GM19240 (cell line): ENCODE data around the gene BCR.
"Not testable (repeated sequence)": the region's sequence is repeated elsewhere in the genome, so short reads cannot be mapped to it uniquely, and the experiment has no call there.

Experiments
- DNase-seq: peaks from one replicate; pipeline ENCODE4 v3.0.0; 2011; ENCODE audit warnings: low spot score; ENCODE audit not compliant: insufficient read length

The BCR gene

DNA sequence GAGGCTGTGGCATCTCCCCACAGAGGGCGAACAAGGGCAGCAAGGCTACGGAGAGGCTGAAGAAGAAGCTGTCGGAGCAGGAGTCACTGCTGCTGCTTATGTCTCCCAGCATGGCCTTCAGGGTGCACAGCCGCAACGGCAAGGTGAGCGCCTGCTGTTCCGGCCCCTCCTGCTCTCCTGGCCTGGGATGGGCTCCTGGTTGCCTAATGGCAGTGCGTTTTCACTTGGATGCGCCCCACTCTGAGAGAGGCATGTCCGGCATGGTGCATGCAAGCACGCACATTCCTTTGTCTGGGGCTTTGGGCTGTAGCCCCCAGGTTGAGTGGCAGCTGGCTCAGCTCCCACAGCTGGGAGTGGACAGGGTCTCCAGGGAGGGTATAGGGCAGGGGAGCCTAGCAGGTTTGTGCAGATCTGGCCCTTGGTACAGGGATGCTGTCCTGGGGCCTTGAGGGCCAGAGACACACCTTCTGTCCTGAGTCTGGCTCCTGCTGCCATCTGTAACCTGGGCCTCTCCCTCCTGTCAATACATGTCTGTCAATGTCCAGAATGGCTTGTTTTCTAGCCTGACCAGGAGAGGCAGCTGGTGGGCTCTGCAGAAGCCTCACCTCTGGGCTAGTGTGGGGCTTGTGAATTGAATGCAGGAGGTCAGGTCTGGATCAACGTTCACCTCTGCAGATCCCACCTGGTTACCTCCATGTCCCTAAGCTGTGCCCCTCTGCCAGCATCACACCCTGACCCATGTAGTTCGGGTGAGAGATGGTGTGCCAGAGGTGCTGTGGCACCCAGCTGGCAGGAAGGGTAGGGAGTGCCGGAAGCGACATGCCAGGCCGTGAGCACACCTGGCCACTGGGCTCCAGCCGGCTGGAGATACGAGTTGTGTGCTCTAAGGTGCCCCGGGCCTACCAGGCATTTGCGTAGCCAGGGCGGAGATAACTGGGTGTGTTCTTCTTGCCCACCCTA is 107.1 kb downstream of the BCR start:
- DNase-seq: no peak

DNA sequence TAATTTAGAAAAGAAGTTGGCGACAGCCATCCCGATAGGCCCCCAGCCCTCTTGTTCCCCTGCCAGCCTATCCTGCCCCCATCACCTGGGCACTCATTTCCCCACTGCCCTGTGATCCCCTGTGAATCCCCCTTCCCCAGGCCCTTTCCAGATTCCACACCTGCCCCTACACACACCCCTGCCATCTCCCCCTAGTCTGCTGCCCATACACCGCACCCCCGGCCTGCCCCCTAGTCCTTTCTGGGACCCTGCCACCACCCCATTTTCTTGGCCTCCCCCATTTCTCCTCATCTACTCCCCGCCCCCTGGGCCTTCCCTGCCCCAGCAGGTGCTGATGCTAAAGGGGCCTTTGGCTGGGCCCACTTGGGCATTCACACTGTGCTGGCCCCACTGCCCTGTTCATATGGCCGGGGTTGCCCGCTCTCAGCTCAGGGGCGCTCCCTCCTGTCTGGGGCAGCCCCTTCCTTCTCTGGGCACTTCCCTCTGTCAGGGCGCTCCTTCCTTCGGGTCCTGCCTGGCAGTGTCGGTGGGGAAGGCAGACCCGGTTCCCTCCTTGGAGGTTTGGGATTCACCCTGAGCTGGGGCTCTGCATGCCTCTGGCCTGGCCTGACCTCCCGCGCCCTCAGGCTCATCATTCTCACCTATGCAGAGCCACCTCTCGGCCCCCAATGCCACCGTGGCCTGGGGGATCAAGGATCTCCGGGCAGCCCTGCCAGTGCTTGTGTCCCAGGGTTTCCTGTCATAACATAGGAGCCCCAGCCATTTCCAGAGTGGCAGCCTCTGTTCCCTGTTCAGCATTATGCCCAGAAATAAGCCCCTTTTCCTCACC is 108.2 kb downstream of the BCR start:
- DNase-seq: no peak

DNA sequence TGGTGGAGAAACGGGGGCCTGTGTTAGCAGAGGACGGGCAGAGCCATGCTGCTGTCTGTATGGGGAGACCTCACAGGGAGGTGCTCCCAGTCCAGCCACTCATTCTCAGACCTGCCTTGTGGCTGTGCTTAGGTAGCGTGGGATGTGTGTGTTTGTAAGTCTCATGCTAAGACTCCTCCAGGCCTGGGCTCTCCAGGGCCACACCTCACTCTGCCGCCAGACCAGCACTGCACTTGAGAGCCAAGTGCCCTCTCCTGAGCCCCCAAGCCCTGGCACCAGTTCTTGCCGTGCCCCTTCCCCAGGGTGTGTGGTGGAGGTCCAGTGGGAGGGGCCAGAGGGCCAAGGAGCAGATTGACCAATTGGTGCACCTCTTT is 108.8 kb downstream of the BCR start:
- no peak for DNase-seq

DNA sequence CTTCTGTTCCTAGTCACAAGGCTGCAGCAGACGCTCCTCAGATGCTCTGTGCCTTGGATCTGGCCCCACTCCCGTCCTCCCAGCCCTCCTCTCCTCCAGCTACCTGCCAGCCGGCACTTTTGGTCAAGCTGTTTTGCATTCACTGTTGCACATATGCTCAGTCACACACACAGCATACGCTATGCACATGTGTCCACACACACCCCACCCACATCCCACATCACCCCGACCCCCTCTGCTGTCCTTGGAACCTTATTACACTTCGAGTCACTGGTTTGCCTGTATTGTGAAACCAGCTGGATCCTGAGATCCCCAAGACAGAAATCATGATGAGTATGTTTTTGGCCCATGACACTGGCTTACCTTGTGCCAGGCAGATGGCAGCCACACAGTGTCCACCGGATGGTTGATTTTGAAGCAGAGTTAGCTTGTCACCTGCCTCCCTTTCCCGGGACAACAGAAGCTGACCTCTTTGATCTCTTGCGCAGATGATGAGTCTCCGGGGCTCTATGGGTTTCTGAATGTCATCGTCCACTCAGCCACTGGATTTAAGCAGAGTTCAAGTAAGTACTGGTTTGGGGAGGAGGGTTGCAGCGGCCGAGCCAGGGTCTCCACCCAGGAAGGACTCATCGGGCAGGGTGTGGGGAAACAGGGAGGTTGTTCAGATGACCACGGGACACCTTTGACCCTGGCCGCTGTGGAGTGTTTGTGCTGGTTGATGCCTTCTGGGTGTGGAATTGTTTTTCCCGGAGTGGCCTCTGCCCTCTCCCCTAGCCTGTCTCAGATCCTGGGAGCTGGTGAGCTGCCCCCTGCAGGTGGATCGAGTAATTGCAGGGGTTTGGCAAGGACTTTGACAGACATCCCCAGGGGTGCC is 109.8 kb downstream of the BCR start:
- peak; percentile 67 for DNase-seq

DNA sequence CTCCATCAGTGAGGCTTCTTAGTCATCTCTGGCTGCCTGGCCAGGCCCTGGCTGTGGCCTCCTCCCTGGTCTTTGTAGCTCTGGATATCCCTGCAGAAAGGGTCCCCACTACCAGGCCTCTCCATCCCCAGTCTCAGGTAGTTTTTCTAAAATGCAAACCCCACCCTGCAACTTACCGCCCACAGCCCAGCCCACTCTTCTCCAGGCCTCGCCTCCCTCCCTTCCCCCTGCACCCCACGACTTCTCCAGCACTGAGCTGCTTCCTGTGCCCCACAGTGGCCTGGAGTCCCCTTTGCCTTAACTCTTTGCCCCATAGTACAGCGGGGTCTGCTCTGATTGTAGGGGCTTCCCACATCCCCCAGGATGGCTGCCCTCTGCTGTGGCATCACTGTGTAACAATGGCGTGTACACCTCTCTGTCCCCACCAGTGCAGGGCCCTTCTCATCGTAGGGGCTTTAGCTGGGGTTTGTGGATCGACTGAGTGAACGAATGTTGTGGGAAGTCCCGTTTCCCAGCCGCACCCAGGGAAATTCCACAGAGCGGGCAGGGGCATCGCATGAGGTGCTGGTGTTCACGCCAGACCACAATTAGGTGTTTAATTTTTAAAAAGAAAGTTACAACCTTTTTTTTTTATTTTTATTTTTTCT is 111.6 kb downstream of the BCR start:
- no peak for DNase-seq

DNA sequence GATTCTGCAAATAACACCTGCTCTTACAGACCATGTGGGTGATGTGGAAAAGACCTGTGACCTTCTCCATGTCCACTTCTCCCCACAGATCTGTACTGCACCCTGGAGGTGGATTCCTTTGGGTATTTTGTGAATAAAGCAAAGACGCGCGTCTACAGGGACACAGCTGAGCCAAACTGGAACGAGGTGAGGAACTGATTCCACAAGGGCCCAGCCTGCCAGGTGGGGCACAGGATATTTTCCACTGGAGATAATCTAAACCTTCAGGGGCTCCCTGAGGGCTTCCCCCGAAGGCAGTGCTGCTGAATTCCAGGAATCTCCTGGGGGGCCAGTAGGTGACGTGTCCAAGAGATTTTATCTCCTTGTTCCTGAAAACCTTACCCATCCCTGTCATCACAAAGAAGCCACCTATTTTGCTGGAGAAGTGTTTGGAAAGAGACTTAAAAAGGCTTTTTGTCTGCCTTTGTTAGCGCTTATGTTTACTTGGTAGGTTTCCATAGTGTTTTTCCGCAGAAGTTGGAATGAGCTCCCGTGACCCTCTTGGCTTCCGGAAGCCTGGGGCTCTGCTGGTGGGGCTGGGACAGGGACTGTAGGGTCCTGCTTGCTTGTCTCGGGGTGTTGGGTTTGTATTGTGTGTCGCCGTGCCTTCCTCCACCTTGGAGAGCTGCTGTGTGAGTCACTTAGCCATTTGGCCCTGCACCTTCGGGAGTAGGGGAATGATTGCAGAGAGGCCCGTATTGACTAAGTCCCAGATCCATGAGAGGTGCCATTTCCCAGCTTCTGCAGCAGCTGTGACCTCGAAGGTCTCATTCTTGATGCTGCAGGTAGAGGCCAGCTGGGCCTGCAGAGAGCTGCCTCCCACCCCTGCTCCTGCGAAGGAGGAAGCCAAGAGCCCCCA is 112.4 kb downstream of the BCR start:
- DNase-seq: no peak

DNA sequence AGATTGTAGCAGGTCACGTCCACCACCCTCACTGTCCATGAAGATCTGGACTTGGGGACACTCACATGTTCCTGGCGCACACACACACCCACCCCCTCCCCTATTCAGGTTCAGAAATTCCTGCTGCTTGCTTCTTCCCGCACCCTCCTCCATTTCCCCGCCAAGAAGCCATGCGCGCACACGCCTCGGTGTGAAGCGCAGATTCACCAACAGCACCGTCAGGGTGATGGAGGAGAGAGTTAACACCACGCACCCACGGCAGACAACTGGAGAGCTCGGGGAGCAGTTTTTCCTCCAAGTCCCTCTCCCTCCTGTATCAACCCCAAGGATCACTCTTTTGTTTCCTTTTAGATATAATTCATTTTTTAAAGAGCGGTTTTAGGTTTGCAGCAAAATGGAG is 113.4 kb downstream of the BCR start:
- DNase-seq: no peak

DNA sequence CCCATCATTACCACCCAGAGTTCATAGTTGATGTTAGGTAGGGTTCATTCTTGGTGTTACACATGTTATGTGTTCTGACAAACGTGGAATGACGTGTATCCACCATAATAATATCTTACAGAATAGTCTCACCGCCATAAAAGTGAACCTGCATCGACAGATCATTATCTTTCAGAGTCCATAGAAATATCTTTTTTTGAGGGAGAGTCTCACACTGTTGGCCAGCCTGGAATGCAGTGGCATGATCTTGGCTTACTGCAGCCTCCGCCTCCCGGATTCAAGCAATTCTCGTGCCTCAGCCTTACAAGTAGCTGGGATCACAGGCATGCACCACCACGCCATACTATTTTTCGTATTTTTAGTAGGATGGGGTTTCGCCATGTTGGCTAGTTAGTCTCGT is 113.9 kb downstream of the BCR start:
- no peak for DNase-seq

DNA sequence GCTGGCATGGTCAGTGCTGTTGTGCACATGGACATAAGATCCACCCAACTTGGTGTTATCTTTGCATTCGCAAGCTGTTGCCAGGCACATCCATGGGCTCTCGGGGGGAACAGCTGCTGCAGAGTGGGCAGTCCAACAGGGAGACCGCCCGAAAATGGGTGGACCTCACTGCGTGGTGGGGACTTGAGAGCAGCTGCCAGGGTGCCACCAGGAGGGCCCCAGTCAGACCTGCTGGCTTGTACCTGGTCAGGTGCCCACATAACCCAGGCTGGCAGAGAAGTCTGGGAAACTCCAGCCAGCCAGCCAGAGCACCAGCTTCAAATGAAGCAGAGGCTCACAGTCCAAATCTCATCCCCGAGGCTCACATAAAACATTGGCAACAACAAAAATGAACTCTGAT is 120.2 kb downstream of the BCR start:
- no peak for DNase-seq

DNA sequence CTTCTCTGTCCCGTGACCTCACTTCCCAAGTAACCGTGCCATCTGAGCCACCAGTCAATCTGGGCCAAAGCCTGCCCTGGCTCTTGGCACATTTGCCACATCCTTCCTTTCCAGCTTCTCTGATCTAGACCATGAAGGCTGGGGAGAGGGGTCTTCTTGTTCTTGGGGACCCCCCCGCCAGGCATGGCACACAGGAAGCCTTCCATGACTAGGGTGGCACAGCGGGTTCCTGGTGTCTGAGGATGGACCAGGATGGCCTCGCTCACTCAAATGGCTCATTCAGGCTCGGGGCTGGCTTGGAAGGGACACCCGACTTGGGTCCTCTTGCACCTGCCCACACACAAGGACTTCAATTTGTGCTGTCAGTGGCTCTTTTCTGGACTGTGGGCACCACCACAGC is 121.3 kb downstream of the BCR start:
- DNase-seq: no peak

DNA sequence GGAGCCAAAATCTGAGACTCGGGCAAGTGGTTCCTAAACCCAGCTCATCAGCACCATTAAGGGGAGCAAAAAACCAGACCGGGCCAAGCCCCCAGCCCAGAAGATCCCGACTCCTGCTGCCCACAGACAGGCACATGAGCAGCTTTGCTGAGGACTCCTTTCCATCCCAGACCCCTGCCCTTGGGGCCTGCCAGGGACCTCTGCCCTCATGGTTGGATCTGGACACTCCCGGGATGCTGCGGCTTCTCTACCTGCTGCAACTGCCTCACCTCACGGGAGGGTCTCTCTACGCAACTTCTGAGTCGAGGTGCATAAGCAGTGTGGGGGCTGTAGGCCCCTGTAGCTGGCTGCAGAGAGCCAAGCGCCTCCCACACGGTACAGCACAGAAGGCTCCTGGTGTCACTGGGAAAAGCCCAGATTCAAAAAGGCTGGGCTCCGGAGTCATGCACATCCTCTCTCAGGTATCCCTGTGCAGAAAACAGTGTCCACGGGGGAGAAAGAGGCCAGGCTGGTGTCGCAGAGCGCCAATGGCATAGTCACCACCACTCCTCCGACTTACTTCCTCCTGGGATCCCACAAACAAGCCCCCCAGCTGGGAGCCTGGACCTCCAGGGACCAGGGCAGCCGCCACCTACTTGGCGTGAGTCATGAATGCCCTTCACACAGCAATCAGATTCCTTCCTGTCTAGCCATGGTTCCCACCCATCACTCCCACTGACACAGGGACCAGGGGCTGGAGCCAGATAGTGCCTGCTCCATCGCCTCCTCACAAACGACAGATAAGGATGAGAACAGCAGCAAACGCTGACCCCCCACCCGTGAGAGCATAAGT is 122.1 kb downstream of the BCR start:
- DNase-seq: no peak

DNA sequence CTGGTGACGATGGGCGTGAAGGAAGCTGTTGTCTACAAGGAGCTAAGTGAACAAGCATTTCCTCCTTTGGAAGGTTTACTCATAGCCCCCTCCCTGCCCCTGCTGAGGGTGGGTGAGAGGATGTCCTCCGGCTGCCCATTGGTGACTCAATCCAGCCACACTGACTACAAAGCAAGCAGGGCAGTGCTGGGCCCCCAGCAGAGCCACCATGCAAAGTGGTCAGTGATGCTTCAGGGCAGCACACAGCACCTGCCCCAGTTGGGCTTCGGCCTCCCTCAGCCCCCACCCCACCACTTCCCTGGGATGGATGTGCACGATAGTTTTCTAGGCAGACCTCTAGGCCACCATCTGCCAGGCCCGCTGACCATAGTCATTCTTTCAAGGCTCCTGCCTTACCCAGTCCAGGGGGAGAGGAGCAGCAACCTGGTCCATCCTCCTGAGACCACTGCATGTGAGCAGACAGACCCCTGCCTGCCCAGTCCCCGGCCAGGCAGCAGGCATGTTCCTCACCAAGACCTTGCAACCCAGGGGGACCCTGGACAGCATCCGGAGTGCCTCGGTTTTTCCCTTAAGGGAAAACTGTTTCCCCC is 125.1 kb downstream of the BCR start:
- DNase-seq: no peak

DNA sequence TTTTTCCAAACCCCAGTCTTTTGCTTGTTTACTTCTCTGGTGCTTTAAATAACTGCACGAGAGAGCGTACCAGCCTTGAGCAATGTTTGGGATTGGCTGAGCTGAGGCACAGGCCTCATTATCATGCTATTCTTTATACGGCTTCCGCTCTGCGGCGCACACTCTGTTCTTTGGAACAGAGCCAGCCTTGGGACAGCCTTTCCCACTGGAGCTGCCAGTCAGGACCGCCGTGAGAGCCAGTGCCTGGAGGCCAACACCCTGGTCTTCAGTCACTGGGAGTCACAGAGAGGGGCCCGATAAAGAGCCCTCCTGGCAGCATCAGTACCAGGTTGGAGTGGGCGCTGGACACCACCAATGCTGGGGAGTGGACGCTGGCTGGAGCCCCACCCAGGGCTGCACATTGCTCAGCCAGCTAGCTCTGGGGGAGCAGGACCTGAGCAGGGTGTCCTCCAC is 125.6 kb downstream of the BCR start:
- DNase-seq: no peak

DNA sequence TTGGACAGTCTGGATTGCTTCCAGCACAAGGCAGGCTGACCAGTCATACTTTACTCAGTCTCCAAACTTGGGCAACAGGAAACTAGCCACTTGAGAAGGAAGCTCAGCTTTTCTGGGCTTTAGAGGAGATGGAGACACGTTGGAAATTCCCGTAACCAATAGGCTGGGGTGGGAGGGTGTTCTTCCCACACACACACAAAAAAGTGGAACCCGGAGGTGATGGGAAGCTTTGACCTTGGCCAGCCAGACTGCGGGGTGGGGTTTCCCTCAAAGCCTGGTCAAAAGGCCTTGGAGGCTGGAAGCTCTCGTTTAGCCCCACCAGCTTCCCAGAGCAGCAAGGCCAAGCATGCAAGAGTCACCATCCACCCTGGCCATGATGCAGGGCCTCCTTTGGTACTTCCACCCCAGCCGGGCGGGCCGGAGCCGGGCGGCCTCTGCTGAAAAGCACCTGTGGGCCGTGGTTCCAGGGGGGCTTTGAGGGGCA is 126.2 kb downstream of the BCR start:
- DNase-seq: no peak

DNA sequence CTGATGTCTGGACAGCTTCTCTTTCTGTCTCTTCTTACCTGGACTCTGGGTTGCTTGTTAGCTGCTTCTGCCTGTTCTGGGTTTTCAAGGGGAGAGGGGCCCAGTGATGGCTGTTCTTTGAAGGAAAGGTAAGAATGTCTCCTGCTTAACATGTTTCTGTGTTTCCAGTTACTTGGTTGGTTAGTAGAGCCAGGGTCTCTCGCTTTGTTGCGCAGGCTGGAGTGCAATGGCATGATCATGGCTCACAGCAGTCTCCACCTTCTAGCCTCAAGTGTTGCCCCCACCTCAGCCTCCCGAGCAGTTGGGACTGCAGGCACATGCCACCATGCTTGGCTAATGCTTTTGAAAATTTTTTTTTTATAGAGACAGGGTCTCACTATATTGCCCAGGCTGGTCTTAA is 126.6 kb downstream of the BCR start:
- no peak for DNase-seq

DNA sequence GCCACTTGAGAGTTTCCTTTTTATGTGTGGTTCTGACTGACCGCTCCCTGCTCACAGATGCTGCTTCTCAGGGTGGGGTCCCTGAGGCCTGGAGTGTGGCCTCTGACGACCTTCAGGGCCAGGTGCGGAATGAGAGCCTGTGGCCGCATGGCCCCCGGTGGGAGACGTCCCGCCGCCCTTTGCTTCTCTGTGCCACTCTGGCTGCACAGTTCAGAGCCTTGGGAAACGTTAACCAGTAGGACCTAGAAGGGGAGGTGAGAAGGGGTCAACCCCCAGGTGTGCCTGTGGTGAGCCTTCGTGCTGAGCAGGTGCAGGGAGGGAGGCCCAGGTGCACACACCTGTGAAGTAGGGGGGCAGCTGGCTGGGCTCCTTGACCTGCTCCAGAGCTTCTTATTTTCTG is 127.2 kb downstream of the BCR start:
- DNase-seq: not testable (repeated sequence)

DNA sequence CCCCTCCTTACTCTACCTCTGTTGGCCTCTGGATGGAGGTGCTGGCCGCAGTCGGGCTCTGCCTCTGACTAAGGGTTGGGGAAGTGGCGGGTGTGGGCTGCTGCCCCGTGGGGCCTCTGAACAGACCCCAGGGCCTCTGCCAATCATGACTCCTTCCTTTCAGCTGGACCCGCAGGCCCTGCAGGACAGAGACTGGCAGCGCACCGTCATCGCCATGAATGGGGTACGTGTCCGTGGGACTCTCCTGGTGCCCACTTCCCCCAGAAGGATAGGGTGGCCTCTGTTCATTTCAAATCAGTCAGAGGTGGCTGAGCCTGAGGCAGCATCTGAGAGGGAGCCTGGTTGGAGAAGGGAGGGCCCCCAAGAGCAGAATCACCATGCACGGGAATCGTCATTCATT is 129.0 kb downstream of the BCR start:
- not testable (repeated sequence) for DNase-seq

DNA sequence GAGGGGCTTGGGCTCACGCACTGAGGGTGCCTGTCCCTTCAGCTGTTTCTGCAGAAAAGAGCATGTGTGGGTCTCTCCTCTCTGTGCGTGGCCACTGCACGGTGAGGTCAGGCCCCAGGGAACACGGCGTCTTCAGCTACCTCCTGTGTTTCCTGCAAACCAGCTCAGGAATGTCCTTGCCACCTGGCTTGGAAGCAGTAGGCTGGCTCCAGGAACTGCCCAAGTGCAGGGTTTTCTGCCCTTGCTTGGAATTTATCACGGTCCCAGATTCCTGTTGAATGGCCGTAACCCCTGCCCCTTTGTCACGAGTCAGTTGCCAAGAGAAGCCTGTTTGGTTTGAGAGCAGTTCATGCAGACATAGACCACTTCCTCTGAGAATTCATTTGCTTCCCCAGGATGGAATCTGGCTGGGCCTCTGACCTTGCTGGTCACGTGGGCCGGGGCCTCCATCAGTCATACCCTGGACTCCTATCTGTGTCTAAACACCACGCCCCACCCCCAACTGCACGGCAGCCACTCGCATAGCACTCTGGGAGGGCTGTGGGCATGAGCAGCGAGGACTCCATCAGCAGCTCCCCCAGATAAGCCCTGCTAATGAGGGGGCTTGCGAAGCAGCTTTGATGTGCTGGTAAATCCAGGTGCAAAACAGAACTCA is 130.3 kb downstream of the BCR start:
- DNase-seq: not testable (repeated sequence)
